Putamen (tissue), 1 donor: ENCODE data around the gene CRB2.

Source experiments
- DNase-seq: peaks from one replicate; pipeline ENCODE4 v3.0.0-alpha.2; 2016; ENCODE audit warnings: low spot score

Gene CRB2

GRCh38 chr9:123402981-123403509 is 47.0 kb downstream of the CRB2 start:
- no peak for DNase-seq

GRCh38 chr9:123406016-123406415 is 50.0 kb downstream of the CRB2 start:
- no peak for DNase-seq

GRCh38 chr9:123406691-123407216 is 50.8 kb downstream of the CRB2 start:
- DNase-seq: no peak

GRCh38 chr9:123407217-123407851 is 51.3 kb downstream of the CRB2 start:
- no peak for DNase-seq

GRCh38 chr9:123408313-123409262 is 52.6 kb downstream of the CRB2 start:
- no peak for DNase-seq

GRCh38 chr9:123410281-123410910 is 54.4 kb downstream of the CRB2 start:
- no peak for DNase-seq

- no peak for DNase-seq
These were observed 55.2 kb downstream of the CRB2 start for GRCh38 chr9:123411191-123411590.

- DNase-seq: no peak
These were observed 55.6 kb downstream of the CRB2 start for GRCh38 chr9:123411636-123412035.

- DNase-seq: no peak
These were observed 56.3 kb downstream of the CRB2 start for GRCh38 chr9:123412171-123412820.

GRCh38 chr9:123414204-123414603 is 58.2 kb downstream of the CRB2 start:
- no peak for DNase-seq

GRCh38 chr9:123414936-123415930 is 59.2 kb downstream of the CRB2 start:
- no peak for DNase-seq

GRCh38 chr9:123416176-123416575 is 60.2 kb downstream of the CRB2 start:
- no peak for DNase-seq

GRCh38 chr9:123417289-123418051 is 61.5 kb downstream of the CRB2 start:
- no peak for DNase-seq

- DNase-seq: no peak
These were observed 62.0 kb downstream of the CRB2 start for GRCh38 chr9:123418052-123418430.

- no peak for DNase-seq
These were observed 62.5 kb downstream of the CRB2 start for GRCh38 chr9:123418506-123418905.

- DNase-seq: no peak
These were observed 63.1 kb downstream of the CRB2 start for GRCh38 chr9:123419091-123419490.

- no peak for DNase-seq
These were observed 64.0 kb downstream of the CRB2 start for GRCh38 chr9:123419721-123420591.

- DNase-seq: no peak
These were observed 64.7 kb downstream of the CRB2 start for GRCh38 chr9:123420592-123421111.

- DNase-seq: no peak
These were observed 65.2 kb downstream of the CRB2 start for GRCh38 chr9:123421186-123421585.
